ENCODE data around the gene ANKRD12. TPM values are rescaled to one million over a fixed set of nuclear protein-coding genes. Genes with fewer than 3 reads are reported as not detected.

Gene ANKRD12
- total and polyA plus RNA-seq, 11 donors = 7.7 to 70.9 (median 52.0) TPM

DNA sequence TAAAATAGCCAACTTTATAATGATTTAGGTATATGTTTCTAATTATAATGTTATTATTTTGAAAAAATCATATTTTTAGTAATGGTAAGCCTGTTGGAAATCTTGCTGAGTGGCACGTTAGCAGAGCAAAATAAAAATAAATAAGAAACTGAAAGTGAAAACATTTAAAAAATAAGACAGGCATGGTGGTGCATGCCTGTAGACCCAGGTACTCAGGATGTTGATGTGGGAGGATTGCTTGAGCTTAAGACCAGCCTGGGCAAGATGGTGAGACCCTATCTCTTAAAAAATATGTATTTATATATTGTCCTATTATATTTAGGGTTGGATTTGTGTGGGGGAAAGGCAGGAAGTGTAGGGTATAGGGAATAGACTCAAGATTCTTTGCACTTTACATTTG is 15.8 kb upstream of the ANKRD12 start:
- no peak overlapping the region for H3K4me3 ChIP-seq
- no peaks in the 10 kb centered on the region for H3K9me3 ChIP-seq
- H3K36me3 ChIP-seq = peaks cover 0 to 69% (median 56%) of the 10 kb centered on the region in 9 donors
- 7 to 12% (median 10%) methylated on average over 1 of the region's 1 CpG for WGBS, 4 donors
- peaks cover 12 to 79% (median 61%) of the 10 kb centered on the region in 12 donors for H3K4me1 ChIP-seq
- no peak for ATAC-seq
- H3K27ac ChIP-seq = peak overlapping the region in 2 of 12 donors; percentile 34 to 88
- intact Hi-C loops (cut with DNase I) = no loop called here
- TF ChIP-seq POLR2A (IDR thresholded peaks at IDR 0.05) = no peak
- TF ChIP-seq, protein P1, sequence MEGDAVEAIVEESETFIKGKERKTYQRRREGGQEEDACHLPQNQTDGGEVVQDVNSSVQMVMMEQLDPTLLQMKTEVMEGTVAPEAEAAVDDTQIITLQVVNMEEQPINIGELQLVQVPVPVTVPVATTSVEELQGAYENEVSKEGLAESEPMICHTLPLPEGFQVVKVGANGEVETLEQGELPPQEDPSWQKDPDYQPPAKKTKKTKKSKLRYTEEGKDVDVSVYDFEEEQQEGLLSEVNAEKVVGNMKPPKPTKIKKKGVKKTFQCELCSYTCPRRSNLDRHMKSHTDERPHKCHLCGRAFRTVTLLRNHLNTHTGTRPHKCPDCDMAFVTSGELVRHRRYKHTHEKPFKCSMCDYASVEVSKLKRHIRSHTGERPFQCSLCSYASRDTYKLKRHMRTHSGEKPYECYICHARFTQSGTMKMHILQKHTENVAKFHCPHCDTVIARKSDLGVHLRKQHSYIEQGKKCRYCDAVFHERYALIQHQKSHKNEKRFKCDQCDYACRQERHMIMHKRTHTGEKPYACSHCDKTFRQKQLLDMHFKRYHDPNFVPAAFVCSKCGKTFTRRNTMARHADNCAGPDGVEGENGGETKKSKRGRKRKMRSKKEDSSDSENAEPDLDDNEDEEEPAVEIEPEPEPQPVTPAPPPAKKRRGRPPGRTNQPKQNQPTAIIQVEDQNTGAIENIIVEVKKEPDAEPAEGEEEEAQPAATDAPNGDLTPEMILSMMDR (IDR thresholded peaks at IDR 0.05) = no peak
- H3K27me3 ChIP-seq = no peaks in the 10 kb centered on the region
- no peak for DNase-seq

DNA sequence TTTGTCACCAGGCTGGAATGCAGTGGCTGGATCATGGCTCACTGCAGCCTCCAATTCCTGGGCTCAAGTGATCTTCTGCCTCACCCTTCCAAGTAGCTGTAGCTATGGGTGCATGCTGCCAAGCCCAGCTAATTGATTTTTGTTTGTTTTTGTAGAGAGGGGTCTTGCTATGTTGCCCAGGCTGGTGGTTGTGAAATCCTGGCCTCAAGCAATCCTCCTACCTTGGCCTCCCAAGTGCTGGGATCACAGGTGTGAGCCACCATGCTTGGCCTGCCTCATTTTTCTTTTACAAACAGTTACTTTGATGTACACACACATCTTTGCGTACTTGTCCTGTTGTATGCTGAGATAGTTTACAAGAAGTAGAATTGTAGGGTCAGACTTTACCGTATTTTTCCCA is 13.1 kb upstream of the ANKRD12 start:
- Histone ChIP-seq H3K27me3 (no peaks in the 10 kb centered on the region), H3K36me3 (peaks cover 0 to 97% (median 83%) of the 10 kb centered on the region in 9 donors), H3K4me3 (no peak overlapping the region), H3K27ac (no peak overlapping the region), H3K4me1 (peaks cover 4 to 75% (median 46%) of the 10 kb centered on the region in 12 donors), H3K9me3 (no peaks in the 10 kb centered on the region)
- intact Hi-C loops (cut with DNase I) = no loop called here
- ATAC-seq = no peak
- TF ChIP-seq, protein P1 (IDR thresholded peaks at IDR 0.05) = no peak
- no peak for TF ChIP-seq POLR2A (IDR thresholded peaks at IDR 0.05)
- no peak for DNase-seq
- WGBS, 4 donors = 91 to 99% (median 97%) methylated on average over 2 of the region's 2 CpGs

DNA sequence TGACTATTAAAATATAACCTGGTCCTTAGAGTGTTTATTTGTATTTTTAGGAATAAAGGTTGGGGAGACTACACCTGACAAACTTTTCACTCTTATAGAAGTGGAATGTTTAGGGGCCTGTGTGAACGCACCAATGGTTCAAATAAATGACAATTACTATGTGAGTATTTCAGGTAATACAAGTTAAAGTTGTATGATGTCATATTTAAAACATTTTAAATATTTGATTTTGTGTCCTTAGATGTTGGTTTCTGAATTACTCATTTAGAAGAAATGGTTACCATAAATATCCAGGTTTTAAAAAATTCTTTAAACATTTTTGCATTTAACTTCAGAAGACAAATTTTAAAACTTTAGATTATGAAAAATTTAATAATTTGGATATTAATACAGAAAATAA is 11.8 kb upstream of the ANKRD12 start:
- H3K27ac ChIP-seq = no peak overlapping the region
- no peak for DNase-seq
- no peaks in the 10 kb centered on the region for H3K27me3 ChIP-seq
- H3K4me3 ChIP-seq = no peak overlapping the region
- no peak for ATAC-seq
- WGBS, 4 donors = 92 to 97% (median 95%) methylated on average over 1 of the region's 1 CpG
- TF ChIP-seq, protein P1 (IDR thresholded peaks at IDR 0.05) = no peak
- TF ChIP-seq POLR2A (IDR thresholded peaks at IDR 0.05) = no peak
- H3K9me3 ChIP-seq = no peaks in the 10 kb centered on the region
- H3K4me1 ChIP-seq = peaks cover 0 to 64% (median 34%) of the 10 kb centered on the region in 12 donors
- peaks cover 0 to 98% (median 86%) of the 10 kb centered on the region in 9 donors for H3K36me3 ChIP-seq
- intact Hi-C loops (cut with DNase I) = no loop called here

GRCh38 chr18:9126337-9126736 is 10.2 kb upstream of the ANKRD12 start:
- Histone ChIP-seq H3K4me1 (peaks cover 0 to 53% (median 22%) of the 10 kb centered on the region in 12 donors), H3K4me3 (no peak overlapping the region), H3K9me3 (no peaks in the 10 kb centered on the region), H3K27me3 (no peaks in the 10 kb centered on the region), H3K27ac (peak overlapping the region in 11 of 12 donors; percentile 15 to 83 (median 70)), H3K36me3 (peaks cover 0 to 100% (median 89%) of the 10 kb centered on the region in 9 donors)
- 48 to 72% (median 53%) methylated on average over 3 of the region's 3 CpGs for WGBS, 4 donors
- DNase-seq (no peak), ATAC-seq (peak; percentile 75 to 93 (median 80))
- TF ChIP-seq, protein P1 (IDR thresholded peaks at IDR 0.05) = no peak
- TF ChIP-seq POLR2A (IDR thresholded peaks at IDR 0.05) = no peak
- intact Hi-C loops (cut with DNase I) = no loop called here

Data from heart left ventricle (tissue), 16 donors.